H9 (cell line): ENCODE measurements around the gene BIN1. TPM values are rescaled to one million over a fixed set of nuclear protein-coding genes. Genes with fewer than 3 reads are reported as not detected.
A peak's percentile ranks its signal among the peaks of the same experiment; 100 is the strongest.

Experiments
- DNase-seq: peaks from one replicate; pipeline ENCODE4 v3.0.0-alpha.2; 2017
- H2AFZ ChIP-seq: one replicate; pipeline ENCODE4 v1.6.1; 2013; ENCODE audit warnings: mild to moderate bottlenecking, low read length, control low read depth, moderate library complexity
- H2AK5ac ChIP-seq: 2 replicates; pipeline ENCODE4 v1.6.1; 2013; ENCODE audit warnings: low read length, control low read depth, mixed read lengths; ENCODE audit not compliant: insufficient read length
- H2BK120ac ChIP-seq: one replicate; pipeline ENCODE4 v1.6.1; 2013; ENCODE audit warnings: low read depth, mild to moderate bottlenecking, low read length, control low read depth, inconsistent platforms; ENCODE audit not compliant: poor library complexity, severe bottlenecking
- H2BK12ac ChIP-seq: 2 replicates; pipeline ENCODE4 v1.6.1; 2013; ENCODE audit warnings: low read length, control low read depth, mixed read lengths, low read depth; ENCODE audit not compliant: insufficient read length
- H2BK15ac ChIP-seq: 2 replicates; pipeline ENCODE4 v1.6.1; 2013; ENCODE audit warnings: low read depth, low read length, control low read depth
- H2BK20ac ChIP-seq: one replicate; pipeline ENCODE4 v1.6.1; 2013; ENCODE audit warnings: low read depth, mild to moderate bottlenecking, low read length, control low read depth, inconsistent platforms; ENCODE audit not compliant: poor library complexity, severe bottlenecking
- H2BK5ac ChIP-seq: 2 replicates; pipeline ENCODE4 v1.6.1; 2013; ENCODE audit warnings: low read length, control low read depth, mixed read lengths; ENCODE audit not compliant: insufficient read length
- H3K14ac ChIP-seq: 2 replicates; pipeline ENCODE4 v1.6.1; 2013; ENCODE audit warnings: low read length, control low read depth; ENCODE audit not compliant: insufficient read depth
- H3K18ac ChIP-seq: 2 replicates; pipeline ENCODE4 v1.6.1; 2013; ENCODE audit warnings: low read depth, mild to moderate bottlenecking, mixed read lengths, low read length, control low read depth; ENCODE audit not compliant: insufficient read length
- H3K23ac ChIP-seq: 2 replicates; pipeline ENCODE4 v1.6.1; 2013; ENCODE audit warnings: low read length, control low read depth, mixed read lengths, low read depth; ENCODE audit not compliant: insufficient read length
- H3K23me2 ChIP-seq: 2 replicates; pipeline ENCODE4 v1.6.1; 2013; ENCODE audit warnings: low read depth, mild to moderate bottlenecking, mixed read lengths, low read length, control low read depth; ENCODE audit not compliant: insufficient read length, poor library complexity, severe bottlenecking
- H3K27ac ChIP-seq: 2 replicates; pipeline ENCODE4 v1.5.1; 2013; ENCODE audit warnings: low read length, control low read depth, mixed read lengths, low read depth; ENCODE audit not compliant: insufficient read length
- H3K27me3 ChIP-seq: 2 replicates; pipeline ENCODE4 v1.6.1; 2013; ENCODE audit warnings: low read length, control low read depth, inconsistent platforms; ENCODE audit not compliant: insufficient read depth
- H3K4ac ChIP-seq: 2 replicates; pipeline ENCODE4 v1.6.1; 2013; ENCODE audit warnings: low read depth, mild to moderate bottlenecking, control low read depth, inconsistent platforms, low read length, moderate library complexity
- H3K4me1 ChIP-seq: 2 replicates; pipeline ENCODE4 v1.6.1; 2013; ENCODE audit warnings: low read length, control low read depth, inconsistent platforms; ENCODE audit not compliant: insufficient read depth
- H3K4me2 ChIP-seq: 2 replicates; pipeline ENCODE4 v1.6.1; 2013; ENCODE audit warnings: low read length, control low read depth, mixed read lengths; ENCODE audit not compliant: insufficient read length, insufficient read depth
- H3K56ac ChIP-seq: 2 replicates; pipeline ENCODE4 v1.6.1; 2013; ENCODE audit warnings: low read depth, mild to moderate bottlenecking, mixed read lengths, low read length, control low read depth; ENCODE audit not compliant: insufficient read length
- H3K79me1 ChIP-seq: 2 replicates; pipeline ENCODE4 v1.6.1; 2013; ENCODE audit warnings: low read depth, mild to moderate bottlenecking, moderate library complexity, low read length, control low read depth, inconsistent platforms; ENCODE audit not compliant: insufficient read depth, poor library complexity, severe bottlenecking
- H3K79me2 ChIP-seq: 2 replicates; pipeline ENCODE4 v1.6.1; 2013; ENCODE audit warnings: low read length, control low read depth, inconsistent platforms; ENCODE audit not compliant: insufficient read depth
- H3K9ac ChIP-seq: 2 replicates; pipeline ENCODE4 v1.6.1; 2013; ENCODE audit warnings: low read length, control low read depth, mixed read lengths; ENCODE audit not compliant: insufficient read length; ENCODE audit errors: extremely low read depth
- H3K9me3 ChIP-seq: one replicate; pipeline ENCODE4 v1.6.1; 2013; ENCODE audit warnings: low read depth, low read length, inconsistent platforms; ENCODE audit not compliant: control insufficient read depth
- H3T11ph ChIP-seq: one replicate; pipeline ENCODE4 v1.6.1; 2013; ENCODE audit warnings: mild to moderate bottlenecking, low read length, control low read depth, inconsistent platforms
- H4K20me1 ChIP-seq: one replicate; pipeline ENCODE4 v1.6.1; 2013; ENCODE audit not compliant: control insufficient read depth, insufficient read length, insufficient read depth
- H4K5ac ChIP-seq: 2 replicates; pipeline ENCODE4 v1.6.1; 2013; ENCODE audit warnings: low read depth, mild to moderate bottlenecking, mixed read lengths, low read length, control low read depth; ENCODE audit not compliant: insufficient read length
- H4K8ac ChIP-seq: replicated peaks from 2 replicates; pipeline ENCODE4 v1.6.1; 2013; ENCODE audit warnings: low read length, control low read depth, mixed read lengths, low read depth; ENCODE audit not compliant: insufficient read length
- H4K91ac ChIP-seq: 2 replicates; pipeline ENCODE4 v1.6.1; 2013; ENCODE audit warnings: low read depth, mild to moderate bottlenecking, moderate library complexity, mixed read lengths, low read length, control low read depth; ENCODE audit not compliant: insufficient read length
- H3K27ac Mint-ChIP-seq, 3 experiments: 2 replicates in 2 of 3; 3 replicates in 1 of 3; pipeline ENCODE4 v1.8.0; 2020 to 2021; ENCODE audit warnings: mixed read lengths in 3 of 3, mild to moderate bottlenecking in 1 of 3, moderate library complexity in 1 of 3
- H3K27me3 Mint-ChIP-seq: 2 replicates; pipeline ENCODE4 v1.8.0; 2021; ENCODE audit warnings: low read depth, mild to moderate bottlenecking, moderate library complexity, mixed read lengths
- H3K36me3 Mint-ChIP-seq, 3 experiments: 2 replicates in 2 of 3; 3 replicates in 1 of 3; pipeline ENCODE4 v1.8.0; 2020 to 2021; ENCODE audit warnings: low read depth in 3 of 3, mixed read lengths in 3 of 3; ENCODE audit not compliant: insufficient read depth in 1 of 3
- H3K4me1 Mint-ChIP-seq, 2 experiments: 2 replicates each; pipeline ENCODE4 v1.8.0; 2020; ENCODE audit warnings: mixed read lengths in 2 of 2
- H3K4me3 Mint-ChIP-seq, 2 experiments: 2 replicates in 1 of 2; 3 replicates in 1 of 2; pipeline ENCODE4 v1.8.0; 2020 to 2021; ENCODE audit warnings: mild to moderate bottlenecking in 2 of 2, mixed read lengths in 2 of 2, moderate library complexity in 1 of 2
- H3K9me3 Mint-ChIP-seq, 2 experiments: 2 replicates in 1 of 2; 3 replicates in 1 of 2; pipeline ENCODE4 v1.8.0; 2020; ENCODE audit warnings: mild to moderate bottlenecking in 2 of 2, mixed read lengths in 2 of 2, moderate library complexity in 1 of 2
- WGBS: extraction: QIAGEN DNeasy Blood & Tissue Kit; methylation state at CpG from one replicate; pipeline ENCODE4 v1.1.7; 2013; ENCODE audit warnings: missing lambda C conversion rate, low lambda C conversion rate, mixed read lengths; ENCODE audit not compliant: insufficient read length; ENCODE audit errors: extremely low coverage; 5-methylcytosine and 5-hydroxymethylcytosine counted together
- total RNA-seq: library from RNA; stranded (reverse); gene quantifications from 2 replicates; pipeline ENCODE4 v1.2.1, GENCODE V29; 2021
- TF ChIP-seq, protein P1 (sequence below): fragments of 200-600 bp; sonication (generic); conservative IDR thresholded peaks from 3 replicates; pipeline ENCODE4 v1.8.0; 2021; ENCODE audit warnings: antibody characterized with exemption, mild to moderate bottlenecking

Gene BIN1
- total RNA-seq, 1 experiment from 2014 or later = 32.0 TPM

DNA sequence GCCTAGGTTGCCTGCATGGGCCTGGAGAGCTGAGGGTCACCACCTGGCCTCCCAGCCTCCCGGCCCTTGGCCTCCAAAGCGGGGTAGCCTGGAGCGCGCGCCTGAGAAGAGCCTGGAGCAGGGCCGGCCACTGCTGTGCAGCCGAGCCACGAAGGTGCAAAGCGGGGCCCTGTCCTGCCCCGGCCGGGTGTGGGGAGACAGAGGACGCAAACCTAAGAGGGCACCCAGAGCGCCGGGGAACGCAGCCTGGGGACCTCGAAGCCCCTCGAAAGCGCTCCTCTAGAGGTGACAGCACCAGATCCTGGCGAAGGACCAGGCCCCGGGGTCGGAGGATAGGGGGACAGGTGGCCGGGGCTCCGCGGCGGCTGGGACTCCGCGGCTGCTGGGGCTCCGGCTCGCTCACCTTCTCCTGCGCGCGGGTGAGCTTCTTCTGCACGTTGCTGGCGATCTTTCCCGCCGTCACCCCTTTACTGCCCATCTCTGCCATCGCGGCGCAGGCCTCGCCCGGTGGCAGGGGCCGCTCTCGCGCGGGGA lies 430 bp downstream of the BIN1 start:
- Histone ChIP-seq H3K79me2 (no peaks in the 10 kb centered on the region; the same call in 1 of the 2 replicates), H3K27ac (no peak overlapping the region), H3K14ac (no peak overlapping the region; the same call in 1 of the 2 replicates), H3K23me2 (peaks cover 17% of the 10 kb centered on the region), H3K4ac (no peak overlapping the region), H4K5ac (no peak overlapping the region), H3K27me3 (no peaks in the 10 kb centered on the region), H3K9ac (no peak overlapping the region), H4K91ac (no peak overlapping the region), H4K8ac (no peak overlapping the region), H2BK12ac (no peak overlapping the region), H2BK20ac (no peak overlapping the region), H3K18ac (no peak overlapping the region), H4K20me1 (no peaks in the 10 kb centered on the region), H3K4me1 (peaks cover 4% of the 10 kb centered on the region; the same call in 1 of the 2 replicates), H2AFZ (no peak overlapping the region), H3T11ph (no peak overlapping the region), H2BK120ac (no peak overlapping the region), H2AK5ac (no peak overlapping the region), H3K9me3 (no peaks in the 10 kb centered on the region), H3K79me1 (no peaks in the 10 kb centered on the region), H2BK5ac (no peak overlapping the region), H3K4me2 (peak overlapping the region; percentile 71), H3K56ac (no peak overlapping the region), H3K23ac (no peak overlapping the region), H2BK15ac (no peak overlapping the region)
- Mint-ChIP-seq H3K36me3 (peaks cover 0 to 3% (median 0%) of the 10 kb centered on the region in 3 experiments; a peak in 1 of 7 replicates), H3K4me1 (peaks cover 24 to 26% of the 10 kb centered on the region in 2 experiments), H3K9me3 (no peaks in the 10 kb centered on the region; a peak in 1 of 5 replicates), H3K27me3 (peaks cover 11% of the 10 kb centered on the region), H3K4me3 (peak overlapping the region; percentile 68 to 79), H3K27ac (no peak overlapping the region)
- TF ChIP-seq, protein P1, sequence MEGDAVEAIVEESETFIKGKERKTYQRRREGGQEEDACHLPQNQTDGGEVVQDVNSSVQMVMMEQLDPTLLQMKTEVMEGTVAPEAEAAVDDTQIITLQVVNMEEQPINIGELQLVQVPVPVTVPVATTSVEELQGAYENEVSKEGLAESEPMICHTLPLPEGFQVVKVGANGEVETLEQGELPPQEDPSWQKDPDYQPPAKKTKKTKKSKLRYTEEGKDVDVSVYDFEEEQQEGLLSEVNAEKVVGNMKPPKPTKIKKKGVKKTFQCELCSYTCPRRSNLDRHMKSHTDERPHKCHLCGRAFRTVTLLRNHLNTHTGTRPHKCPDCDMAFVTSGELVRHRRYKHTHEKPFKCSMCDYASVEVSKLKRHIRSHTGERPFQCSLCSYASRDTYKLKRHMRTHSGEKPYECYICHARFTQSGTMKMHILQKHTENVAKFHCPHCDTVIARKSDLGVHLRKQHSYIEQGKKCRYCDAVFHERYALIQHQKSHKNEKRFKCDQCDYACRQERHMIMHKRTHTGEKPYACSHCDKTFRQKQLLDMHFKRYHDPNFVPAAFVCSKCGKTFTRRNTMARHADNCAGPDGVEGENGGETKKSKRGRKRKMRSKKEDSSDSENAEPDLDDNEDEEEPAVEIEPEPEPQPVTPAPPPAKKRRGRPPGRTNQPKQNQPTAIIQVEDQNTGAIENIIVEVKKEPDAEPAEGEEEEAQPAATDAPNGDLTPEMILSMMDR = no peak
- no CpG with 5 or more reads among the region's 45 CpGs for WGBS
- no peak for DNase-seq
